NT2/D1 (cell line): ENCODE measurements around the gene TBCK.

Experiments used
- DNase-seq: peaks from one replicate; pipeline ENCODE4 v3.0.0-alpha.2; 2011; ENCODE audit warnings: low read depth, low spot score
- H3K27me3 ChIP-seq: 2 replicates; pipeline ENCODE4 v1.6.0; 2011; ENCODE audit warnings: mild to moderate bottlenecking; ENCODE audit not compliant: insufficient read length, insufficient read depth
- H3K36me3 ChIP-seq: 2 replicates; pipeline ENCODE4 v1.6.1; 2011; ENCODE audit warnings: mild to moderate bottlenecking, low read length, mixed read lengths; ENCODE audit not compliant: insufficient read depth, insufficient read length
- H3K4me1 ChIP-seq: 2 replicates; pipeline ENCODE4 v1.5.1; 2011; ENCODE audit not compliant: insufficient read depth, insufficient read length
- H3K4me3 ChIP-seq: 2 replicates; pipeline ENCODE4 v1.5.1; 2011; ENCODE audit warnings: low read depth; ENCODE audit not compliant: insufficient read length
- H3K9ac ChIP-seq: 2 replicates; pipeline ENCODE4 v1.6.0; 2011; ENCODE audit warnings: low read depth; ENCODE audit not compliant: insufficient read length
- H3K9me3 ChIP-seq: 2 replicates; pipeline ENCODE4 v1.5.1; 2011; ENCODE audit warnings: mild to moderate bottlenecking, low read length; ENCODE audit not compliant: insufficient read depth
- SUZ12 ChIP-seq: IDR thresholded peaks from 2 replicates; pipeline ENCODE4 v1.6.1; 2011; ENCODE audit not compliant: insufficient read length, insufficient read depth; ENCODE audit errors: extremely low read depth
- YY1 ChIP-seq: IDR thresholded peaks from 2 replicates; pipeline ENCODE4 v1.6.1; 2011; ENCODE audit not compliant: insufficient read length, insufficient read depth
- ZNF274 ChIP-seq: IDR thresholded peaks from 2 replicates; pipeline ENCODE4 v1.6.1; 2011; ENCODE audit warnings: mild to moderate bottlenecking, low read depth, low read length

The TBCK gene

DNA sequence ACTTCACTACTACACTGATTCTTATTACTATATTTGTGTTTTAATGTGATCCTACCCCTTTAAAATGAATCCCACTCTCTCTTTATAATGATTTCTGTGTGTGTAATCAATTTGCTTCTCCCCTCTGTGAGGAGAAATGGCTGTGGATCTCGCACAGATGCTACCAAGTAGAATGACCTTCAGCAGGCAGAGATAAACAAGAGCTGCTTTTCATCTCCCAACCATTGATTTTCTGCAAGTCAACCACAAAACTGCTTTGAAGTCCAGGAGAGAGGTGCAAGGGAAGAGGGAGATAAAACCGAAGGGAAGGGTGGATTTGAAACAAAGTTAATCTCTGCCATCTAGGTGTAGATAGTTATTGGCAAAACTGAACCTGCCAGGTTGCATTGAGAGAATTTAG is 279.2 kb downstream of the TBCK start:
- TF ChIP-seq SUZ12 (no peak), YY1 (no peak), ZNF274 (no peak)
- H3K4me1 ChIP-seq: no peaks in the 10 kb centered on the region
- no peak overlapping the region for H3K9ac ChIP-seq
- H3K27me3 ChIP-seq: no peaks in the 10 kb centered on the region
- DNase-seq: no peak
- H3K36me3 ChIP-seq: no peaks in the 10 kb centered on the region
- H3K4me3 ChIP-seq: no peak overlapping the region
- H3K9me3 ChIP-seq: no peaks in the 10 kb centered on the region

DNA sequence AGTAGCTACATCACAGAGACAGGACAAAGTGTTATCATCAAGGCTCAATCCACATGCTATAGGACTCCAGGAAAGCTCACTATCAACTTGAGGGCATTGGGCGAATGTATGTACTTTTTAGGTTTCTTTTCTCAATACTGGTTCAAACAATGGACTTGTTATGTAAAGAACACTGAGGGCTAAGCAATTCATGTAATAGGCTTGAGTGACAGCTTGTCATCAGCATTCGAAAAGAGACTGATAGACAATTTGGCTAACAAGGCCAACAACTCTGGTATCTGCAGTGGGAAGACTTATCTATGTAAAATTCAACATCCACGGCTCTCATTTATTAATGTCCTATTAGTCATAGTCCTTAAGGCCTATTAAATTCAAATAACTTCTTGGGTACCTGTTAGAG is 279.7 kb downstream of the TBCK start:
- Histone ChIP-seq H3K36me3 (no peaks in the 10 kb centered on the region), H3K9ac (no peak overlapping the region), H3K4me3 (no peak overlapping the region), H3K4me1 (no peaks in the 10 kb centered on the region), H3K27me3 (no peaks in the 10 kb centered on the region), H3K9me3 (no peaks in the 10 kb centered on the region)
- TF ChIP-seq YY1: no peak
- no peak for TF ChIP-seq ZNF274
- TF ChIP-seq SUZ12: no peak
- no peak for DNase-seq

DNA sequence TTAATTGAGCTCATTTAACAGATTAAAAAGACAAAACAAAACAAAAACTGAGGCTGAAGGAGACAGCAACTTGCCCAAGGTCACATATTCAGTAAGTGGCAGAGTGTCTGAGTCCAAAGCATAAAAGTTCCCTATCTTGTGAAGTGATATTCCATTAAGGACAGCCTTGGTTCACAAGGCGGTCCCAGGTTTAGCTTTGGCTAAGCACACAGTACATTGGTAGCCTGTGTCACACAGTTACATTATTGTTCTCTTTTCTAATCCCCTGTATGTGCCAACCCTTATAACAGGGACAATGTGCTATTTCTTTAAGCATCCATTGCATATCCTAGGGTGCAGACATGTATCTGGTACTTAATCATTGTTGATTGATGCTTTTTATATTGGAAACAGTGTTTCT is 280.8 kb downstream of the TBCK start:
- Histone ChIP-seq H3K9me3 (no peaks in the 10 kb centered on the region; the same call in 1 of the 2 replicates), H3K4me3 (no peak overlapping the region), H3K4me1 (no peaks in the 10 kb centered on the region), H3K36me3 (no peaks in the 10 kb centered on the region), H3K27me3 (no peaks in the 10 kb centered on the region), H3K9ac (no peak overlapping the region)
- DNase-seq: no peak
- TF ChIP-seq YY1: no peak
- no peak for TF ChIP-seq SUZ12
- TF ChIP-seq ZNF274: no peak

DNA sequence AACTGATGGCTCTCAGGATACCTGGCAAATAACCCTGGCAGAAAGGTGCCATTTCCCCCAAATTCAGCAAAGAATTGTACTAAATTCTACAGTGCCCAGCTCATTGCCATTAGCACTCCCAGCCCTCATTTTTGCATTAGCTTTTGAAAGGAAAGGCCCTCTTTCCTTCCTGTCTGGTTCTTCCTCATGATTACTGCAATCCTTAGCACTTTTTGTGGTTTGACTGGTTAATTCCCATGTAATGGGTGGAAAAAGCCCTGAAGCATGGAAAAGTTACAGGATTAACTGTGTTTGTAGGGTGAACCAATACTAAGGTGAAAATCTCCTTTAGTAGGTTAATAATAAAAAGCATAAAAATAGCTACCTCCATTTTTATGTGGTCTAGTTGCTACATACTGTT is 281.3 kb downstream of the TBCK start:
- no peaks in the 10 kb centered on the region for H3K4me1 ChIP-seq
- no peak for DNase-seq
- H3K9me3 ChIP-seq: peaks cover under 1% of the 10 kb centered on the region; the same call in 1 of the 2 replicates
- no peaks in the 10 kb centered on the region for H3K36me3 ChIP-seq
- TF ChIP-seq YY1 (no peak), ZNF274 (no peak), SUZ12 (no peak)
- no peaks in the 10 kb centered on the region for H3K27me3 ChIP-seq
- H3K4me3 ChIP-seq: no peak overlapping the region
- no peak overlapping the region for H3K9ac ChIP-seq

DNA sequence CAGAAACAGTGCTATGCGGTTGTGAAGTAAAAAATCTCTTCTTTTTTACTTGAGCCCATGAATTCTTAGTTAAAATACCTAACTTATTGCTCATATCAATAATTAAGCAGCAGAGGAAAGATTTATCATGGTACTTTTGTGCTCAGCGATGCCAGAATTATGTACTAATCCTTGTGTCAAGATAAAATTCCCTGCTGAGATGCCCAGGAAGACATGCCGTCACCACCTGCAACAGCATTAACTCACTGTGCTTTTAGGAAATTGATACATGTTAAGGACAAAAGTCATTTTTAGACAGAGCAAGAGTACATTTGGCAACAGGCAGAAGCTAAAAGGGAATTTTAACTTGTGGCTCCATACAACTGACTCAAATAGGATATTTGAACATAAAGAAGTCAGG is 281.8 kb downstream of the TBCK start:
- H3K9ac ChIP-seq: no peak overlapping the region
- H3K9me3 ChIP-seq: peaks cover 6% of the 10 kb centered on the region; the same call in 1 of the 2 replicates
- TF ChIP-seq SUZ12: no peak
- TF ChIP-seq ZNF274: no peak
- no peak for TF ChIP-seq YY1
- no peak for DNase-seq
- no peak overlapping the region for H3K4me3 ChIP-seq
- H3K36me3 ChIP-seq: no peaks in the 10 kb centered on the region
- H3K4me1 ChIP-seq: no peaks in the 10 kb centered on the region
- no peaks in the 10 kb centered on the region for H3K27me3 ChIP-seq

DNA sequence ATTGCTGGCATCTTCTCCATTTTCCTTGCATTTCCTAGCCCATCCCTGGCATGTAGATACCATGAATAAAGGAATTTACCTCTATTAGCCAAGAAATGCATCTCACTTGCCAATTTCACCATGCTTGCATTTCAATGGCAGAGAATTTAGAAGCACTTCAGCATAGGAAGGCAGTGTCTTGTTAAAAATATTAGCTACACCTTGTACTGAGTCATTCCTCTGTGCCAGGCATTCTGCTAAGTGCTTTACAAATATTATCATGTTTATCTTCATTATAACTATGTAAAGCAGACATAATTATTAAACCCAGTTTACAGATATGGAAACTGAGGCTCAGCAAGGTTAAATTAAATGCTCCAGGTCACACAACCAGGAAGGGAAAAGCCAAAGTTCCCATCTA is 282.5 kb downstream of the TBCK start:
- H3K9ac ChIP-seq: no peak overlapping the region
- no peak for DNase-seq
- H3K27me3 ChIP-seq: no peaks in the 10 kb centered on the region
- no peaks in the 10 kb centered on the region for H3K4me1 ChIP-seq
- no peak overlapping the region for H3K4me3 ChIP-seq
- H3K9me3 ChIP-seq: peaks cover 14% of the 10 kb centered on the region; the same call in 1 of the 2 replicates
- no peak for TF ChIP-seq YY1
- TF ChIP-seq SUZ12: no peak
- TF ChIP-seq ZNF274: no peak
- H3K36me3 ChIP-seq: no peaks in the 10 kb centered on the region

DNA sequence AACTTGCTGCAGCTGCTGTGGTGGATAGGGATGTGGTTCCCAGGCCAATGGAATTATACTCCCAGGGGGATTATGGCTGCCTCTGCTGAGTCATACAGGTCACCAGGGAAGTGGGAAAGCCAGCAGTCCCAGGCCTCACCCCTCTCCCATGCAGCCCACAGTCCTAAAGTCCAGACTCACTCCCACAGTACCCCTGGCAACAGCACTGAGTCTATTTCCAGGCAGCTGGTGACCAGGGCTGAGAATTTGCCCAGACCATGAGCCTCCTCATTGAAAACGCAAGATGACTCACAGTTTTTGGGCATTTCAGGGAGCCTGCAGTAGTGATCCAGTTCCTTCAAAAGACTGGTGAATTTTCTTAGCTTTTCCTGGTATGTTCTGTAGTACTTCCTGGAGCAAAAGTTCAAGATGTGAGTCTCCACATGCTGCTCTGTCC is 283.1 kb downstream of the TBCK start:
- TF ChIP-seq YY1 (no peak), ZNF274 (no peak), SUZ12 (no peak)
- no peaks in the 10 kb centered on the region for H3K27me3 ChIP-seq
- no peaks in the 10 kb centered on the region for H3K36me3 ChIP-seq
- H3K9ac ChIP-seq: no peak overlapping the region
- no peaks in the 10 kb centered on the region for H3K4me1 ChIP-seq
- H3K9me3 ChIP-seq: peaks cover 15% of the 10 kb centered on the region; the same call in 1 of the 2 replicates
- H3K4me3 ChIP-seq: no peak overlapping the region
- DNase-seq: no peak

DNA sequence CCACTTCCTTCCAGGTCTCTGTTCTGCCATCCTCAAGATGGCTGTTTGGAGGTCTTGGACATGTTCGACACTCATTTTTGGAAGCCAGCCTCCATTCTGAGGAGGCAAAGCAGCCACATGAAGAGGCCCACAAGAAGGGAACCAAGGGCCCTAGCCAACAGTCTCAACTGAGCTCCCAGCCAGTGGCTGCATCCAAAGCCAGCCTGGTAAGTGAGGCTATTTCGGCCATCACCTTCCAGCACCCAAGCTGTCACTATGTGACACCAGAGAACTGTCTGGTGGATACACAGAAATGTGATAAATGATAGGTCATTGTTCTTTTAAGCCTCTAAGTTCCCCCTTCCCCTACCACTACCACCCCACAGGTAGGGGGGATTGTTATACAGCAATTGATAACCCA is 293.6 kb downstream of the TBCK start:
- H3K36me3 ChIP-seq: no peaks in the 10 kb centered on the region
- H3K27me3 ChIP-seq: no peaks in the 10 kb centered on the region
- no peak overlapping the region for H3K4me3 ChIP-seq
- H3K4me1 ChIP-seq: no peaks in the 10 kb centered on the region
- TF ChIP-seq SUZ12: no peak
- no peak for TF ChIP-seq ZNF274
- no peak for TF ChIP-seq YY1
- H3K9me3 ChIP-seq: no peaks in the 10 kb centered on the region
- H3K9ac ChIP-seq: no peak overlapping the region
- DNase-seq: no peak
